H1 (cell line): Measurements from ENCODE around the gene NDUFS4.

Experiments
- KDM5A ChIP-seq: fragments of 200-600 bp; IDR thresholded peaks from 2 replicates; pipeline ENCODE4 v1.7.1; 2012; ENCODE audit warnings: mild to moderate bottlenecking, low read length, inconsistent platforms, mixed read lengths
- MAX ChIP-seq: IDR thresholded peaks from 2 replicates; pipeline ENCODE4 v1.6.1; 2012; ENCODE audit warnings: inconsistent platforms
- POLR2AphosphoS5 ChIP-seq: IDR thresholded peaks from 2 replicates; pipeline ENCODE4 v1.6.1; 2011; ENCODE audit warnings: low read depth, low read length

GRCh38 chr5:53554444-53554843 is 6.0 kb upstream of the NDUFS4 start:
- no peak for TF ChIP-seq POLR2AphosphoS5
- TF ChIP-seq MAX: no peak
- TF ChIP-seq KDM5A: no peak
